ENCODE data around the gene CLEC17A.
"Not testable (repeated sequence)": the region's sequence is repeated elsewhere in the genome, so short reads cannot be mapped to it uniquely, and the experiment has no call there.

The CLEC17A gene

GRCh38 chr19:14563989-14564651 lies 18.8 kb upstream of the CLEC17A start:
- Histone ChIP-seq H3K4me1 (ENCODE audit: insufficient read depth, low read length) (peaks cover 45% of the 10 kb centered on the region), H3K36me3 (ENCODE audit: insufficient read depth, low read length) (no peaks in the 10 kb centered on the region), H3K9ac (ENCODE audit: low read depth, low read length) (no peak overlapping the region; the same call in 1 of the 2 replicates), H3K9me3 (ENCODE audit: control insufficient read depth, insufficient read depth, low read length) (no peaks in the 10 kb centered on the region)

DNA sequence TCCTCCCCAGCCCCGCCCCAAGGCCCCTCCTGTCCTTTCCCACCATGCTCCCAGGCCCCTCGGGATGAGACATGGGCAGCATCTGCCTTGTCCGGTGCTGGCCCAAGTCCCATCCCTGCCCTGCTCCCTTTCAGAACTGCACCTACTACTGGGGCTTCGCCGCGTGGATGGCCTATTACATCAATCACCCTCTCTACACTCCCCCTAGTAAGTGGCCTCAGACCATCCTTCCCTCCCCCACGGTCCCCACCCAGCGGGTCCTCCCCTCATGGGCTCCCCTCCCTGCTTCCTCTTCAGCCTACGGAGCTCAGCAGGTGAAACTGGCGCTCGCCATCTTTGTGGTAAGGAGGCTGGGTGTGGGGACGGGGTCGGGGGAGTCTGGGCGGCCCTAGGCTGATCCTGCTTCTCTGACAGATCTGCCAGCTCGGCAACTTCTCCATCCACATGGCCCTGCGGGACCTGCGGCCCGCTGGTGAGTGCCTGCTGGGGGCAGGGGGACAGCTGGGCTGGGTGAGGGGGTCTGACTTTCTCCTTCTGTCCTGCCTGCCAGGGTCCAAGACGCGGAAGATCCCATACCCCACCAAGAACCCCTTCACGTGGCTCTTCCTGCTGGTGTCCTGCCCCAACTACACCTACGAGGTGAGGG lies 18.1 kb upstream of the CLEC17A start:
- Histone ChIP-seq H3K9ac (ENCODE audit: low read depth, low read length) (peak overlapping the region; percentile 15; the same call in 1 of the 2 replicates), H3K4me1 (ENCODE audit: insufficient read depth, low read length) (peaks cover 41% of the 10 kb centered on the region)
- not testable (repeated sequence) for H3K36me3 ChIP-seq (ENCODE audit: insufficient read depth, low read length); H3K9me3 ChIP-seq (ENCODE audit: control insufficient read depth, insufficient read depth, low read length)

- Histone ChIP-seq H3K36me3 (ENCODE audit: insufficient read depth, low read length) (no peaks in the 10 kb centered on the region), H3K9ac (ENCODE audit: low read depth, low read length) (peak overlapping the region; percentile 15; the same call in 1 of the 2 replicates), H3K4me1 (ENCODE audit: insufficient read depth, low read length) (peaks cover 36% of the 10 kb centered on the region)
Measured at GRCh38 chr19:14565298-14565679, 17.6 kb upstream of the CLEC17A start.

DNA sequence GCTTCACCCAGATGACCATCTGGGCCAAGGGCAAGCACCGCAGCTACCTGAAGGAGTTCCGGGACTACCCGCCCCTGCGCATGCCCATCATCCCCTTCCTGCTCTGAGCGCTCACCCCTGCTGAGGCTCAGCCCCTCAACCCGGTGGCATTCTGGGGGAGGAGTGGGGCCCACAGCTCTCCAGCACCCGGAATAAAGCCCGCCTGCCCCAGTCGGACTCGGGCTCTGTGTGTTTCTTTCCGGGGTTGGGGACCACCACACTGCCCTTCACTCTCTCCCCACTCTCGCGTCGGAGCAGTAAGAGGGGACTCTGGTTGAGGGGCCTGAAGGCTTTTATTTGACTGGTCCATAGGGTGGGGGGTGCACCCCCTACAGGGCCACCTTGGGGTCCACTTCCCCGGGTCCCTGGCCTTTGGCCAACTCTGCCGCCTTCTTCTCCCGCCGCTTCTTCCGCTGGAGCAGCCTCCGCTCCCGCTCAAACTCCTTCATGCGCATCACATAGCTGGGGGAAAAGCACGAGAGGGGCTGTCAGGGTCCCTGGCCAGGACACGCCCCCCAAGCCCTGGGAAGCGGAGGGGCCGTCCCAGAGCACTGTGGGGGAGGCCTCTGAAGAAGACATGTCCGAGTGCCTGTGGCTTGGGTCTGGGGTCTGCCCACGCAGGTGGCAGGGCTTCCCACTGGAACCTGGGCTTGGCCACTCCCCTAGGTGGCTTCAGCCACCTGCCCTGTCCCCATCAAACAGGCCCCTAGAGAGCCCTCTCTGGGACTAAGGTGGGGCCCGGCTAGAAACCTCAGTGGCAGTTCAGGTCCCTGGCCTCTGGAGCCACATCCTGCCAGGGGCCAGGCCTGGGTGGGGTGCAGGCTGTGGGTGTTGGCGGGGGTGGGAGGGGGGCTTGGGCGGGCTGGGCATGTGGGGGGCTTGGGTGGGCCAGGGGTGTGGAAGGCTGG lies 16.8 kb upstream of the CLEC17A start:
- H3K4me1 ChIP-seq (ENCODE audit: insufficient read depth, low read length): peaks cover 29% of the 10 kb centered on the region
- H3K9ac ChIP-seq (ENCODE audit: low read depth, low read length): no peak overlapping the region
- no peaks in the 10 kb centered on the region for H3K9me3 ChIP-seq (ENCODE audit: control insufficient read depth, insufficient read depth, low read length)
- H3K36me3 ChIP-seq (ENCODE audit: insufficient read depth, low read length): no peaks in the 10 kb centered on the region

More at GRCh38 chr19:14565298-14565679, 17.6 kb upstream of the CLEC17A start:
- H3K9me3 ChIP-seq (ENCODE audit: control insufficient read depth, insufficient read depth, low read length): no peaks in the 10 kb centered on the region

- H3K4me1 ChIP-seq (ENCODE audit: insufficient read depth, low read length): peaks cover 22% of the 10 kb centered on the region
- H3K36me3 ChIP-seq (ENCODE audit: insufficient read depth, low read length): no peaks in the 10 kb centered on the region
- no peaks in the 10 kb centered on the region for H3K9me3 ChIP-seq (ENCODE audit: control insufficient read depth, insufficient read depth, low read length)
- H3K9ac ChIP-seq (ENCODE audit: low read depth, low read length): no peak overlapping the region
Measured at GRCh38 chr19:14566712-14567077, 16.2 kb upstream of the CLEC17A start.

DNA sequence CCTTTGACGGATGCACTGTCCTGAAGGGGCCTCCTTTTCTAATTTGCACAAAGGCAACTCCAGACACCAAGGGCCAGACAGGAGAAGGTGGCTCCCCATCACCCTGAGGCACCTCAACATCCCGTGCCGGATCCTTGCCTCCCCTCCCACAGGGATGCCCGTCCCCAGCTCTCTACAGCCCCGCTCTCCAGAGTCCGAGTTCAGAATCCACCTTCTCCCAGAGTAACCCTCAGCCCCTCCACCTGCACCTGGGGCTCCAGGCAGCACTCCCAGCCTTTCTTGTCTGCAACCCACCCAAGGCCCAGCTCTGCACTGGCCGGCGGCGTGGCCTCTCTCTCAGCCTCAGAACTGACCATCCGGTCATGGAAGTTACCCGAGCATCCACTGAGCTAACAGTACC lies 15.8 kb upstream of the CLEC17A start:
- no peaks in the 10 kb centered on the region for H3K36me3 ChIP-seq (ENCODE audit: insufficient read depth, low read length)

DNA sequence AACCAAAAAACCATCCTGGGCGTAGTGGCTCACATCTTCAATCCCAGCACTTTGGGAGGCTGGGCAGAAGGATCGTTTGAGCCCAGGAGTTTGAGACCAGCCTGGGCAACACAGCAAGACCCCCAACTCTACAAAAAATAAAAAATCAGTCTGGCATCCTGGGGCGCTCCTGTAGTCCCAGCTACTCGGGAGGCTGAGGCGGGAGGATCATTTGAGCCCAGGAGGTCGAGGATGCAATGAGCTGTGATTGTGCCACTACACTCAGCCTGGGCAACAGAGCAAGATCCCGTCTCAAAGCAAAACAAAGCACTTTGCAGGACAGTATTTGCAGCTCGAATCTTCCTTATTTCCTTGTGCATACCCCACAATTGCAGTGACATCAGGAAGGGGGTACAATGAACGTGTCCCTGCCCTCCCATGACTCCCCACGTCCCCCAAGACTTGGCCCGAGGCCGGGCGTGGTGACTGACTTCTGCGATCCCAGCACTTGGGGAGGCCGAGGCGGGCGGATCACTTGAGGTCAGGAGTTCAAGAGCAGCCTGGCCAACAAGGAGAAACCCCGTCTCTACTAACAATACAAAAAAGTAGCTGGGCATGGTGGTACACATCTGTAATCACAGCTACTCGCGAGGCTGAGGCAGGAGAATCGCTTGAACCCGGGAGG lies 11.9 kb upstream of the CLEC17A start:
- Histone ChIP-seq H3K9me3 (ENCODE audit: control insufficient read depth, insufficient read depth, low read length) (no peaks in the 10 kb centered on the region), H3K36me3 (ENCODE audit: insufficient read depth, low read length) (no peaks in the 10 kb centered on the region), H3K4me1 (ENCODE audit: insufficient read depth, low read length) (no peaks in the 10 kb centered on the region), H3K9ac (ENCODE audit: low read depth, low read length) (peak overlapping the region; percentile 78)

More for the DNA sequence above, 15.8 kb upstream of the CLEC17A start:
- Histone ChIP-seq H3K9ac (ENCODE audit: low read depth, low read length) (no peak overlapping the region), H3K9me3 (ENCODE audit: control insufficient read depth, insufficient read depth, low read length) (no peaks in the 10 kb centered on the region), H3K4me1 (ENCODE audit: insufficient read depth, low read length) (peaks cover 18% of the 10 kb centered on the region; the same call in 1 of the 2 replicates)

DNA sequence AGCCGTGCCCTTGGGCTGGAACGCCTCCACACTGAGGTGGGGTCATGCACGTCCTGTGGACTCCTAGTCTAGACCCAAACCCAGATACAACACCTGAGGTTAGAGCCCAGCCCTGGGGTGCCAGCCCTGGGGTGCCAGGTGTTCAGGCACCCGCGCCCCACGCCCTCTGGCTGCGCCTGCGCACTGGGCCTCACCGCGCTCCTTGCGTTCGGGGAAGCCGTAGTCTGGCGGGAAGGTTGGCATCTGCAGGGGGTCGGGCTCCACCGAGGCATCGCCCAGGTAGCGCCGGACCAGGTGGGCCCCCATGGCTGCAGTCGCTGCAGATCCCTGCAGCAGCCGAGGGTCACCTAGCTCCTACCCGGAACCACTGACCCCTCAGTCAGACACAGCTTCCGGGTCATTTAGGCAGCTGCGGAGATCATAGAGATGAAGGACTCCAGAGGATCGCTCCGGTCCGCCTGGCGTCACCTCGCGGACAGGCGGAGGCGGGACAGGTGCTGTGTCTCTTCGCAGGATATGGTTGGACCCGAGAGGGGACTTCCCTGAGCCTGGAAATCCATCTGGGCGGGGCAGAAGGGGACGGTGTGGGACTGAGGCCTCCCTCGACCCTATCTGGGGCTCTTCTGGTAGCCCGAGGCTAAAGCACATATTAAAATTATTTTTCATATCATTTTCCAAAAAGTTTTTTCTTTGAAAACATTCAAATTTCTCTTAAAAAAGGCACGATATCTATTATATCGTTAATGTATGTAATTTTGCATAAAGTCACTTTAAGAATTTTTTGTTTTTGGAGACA lies 11.0 kb upstream of the CLEC17A start, which contains the start of gene NDUFB7:
Gene NDUFB7 (minus strand): TSS at position 372 of the 796 bp plus-strand sequence. CDS start 66 bp downstream, at position 306.
- Histone ChIP-seq H3K9ac (ENCODE audit: low read depth, low read length) (peak within 1 kb of the TSS; percentile 78), H3K4me1 (ENCODE audit: insufficient read depth, low read length) (no peaks in the 10 kb centered on the region), H3K9me3 (ENCODE audit: control insufficient read depth, insufficient read depth, low read length) (no peaks in the 10 kb centered on the region), H3K36me3 (ENCODE audit: insufficient read depth, low read length) (no peaks in the 10 kb centered on the region)

- Histone ChIP-seq H3K9me3 (ENCODE audit: control insufficient read depth, insufficient read depth, low read length) (no peaks in the 10 kb centered on the region), H3K4me1 (ENCODE audit: insufficient read depth, low read length) (no peaks in the 10 kb centered on the region; the same call in 1 of the 2 replicates), H3K36me3 (ENCODE audit: insufficient read depth, low read length) (no peaks in the 10 kb centered on the region), H3K9ac (ENCODE audit: low read depth, low read length) (no peak overlapping the region)
Measured at GRCh38 chr19:14575428-14575980, 7.4 kb upstream of the CLEC17A start.

- Histone ChIP-seq H3K4me1 (ENCODE audit: insufficient read depth, low read length) (no peaks in the 10 kb centered on the region; the same call in 1 of the 2 replicates), H3K36me3 (ENCODE audit: insufficient read depth, low read length) (no peaks in the 10 kb centered on the region), H3K9me3 (ENCODE audit: control insufficient read depth, insufficient read depth, low read length) (no peaks in the 10 kb centered on the region), H3K9ac (ENCODE audit: low read depth, low read length) (no peak overlapping the region)
Measured at GRCh38 chr19:14576363-14576762, 6.5 kb upstream of the CLEC17A start.

- H3K9ac ChIP-seq (ENCODE audit: low read depth, low read length): no peak overlapping the region
- no peaks in the 10 kb centered on the region for H3K9me3 ChIP-seq (ENCODE audit: control insufficient read depth, insufficient read depth, low read length)
- H3K36me3 ChIP-seq (ENCODE audit: insufficient read depth, low read length): no peaks in the 10 kb centered on the region
- no peaks in the 10 kb centered on the region; the same call in 1 of the 2 replicates for H3K4me1 ChIP-seq (ENCODE audit: insufficient read depth, low read length)
Measured at GRCh38 chr19:14577264-14577663, 5.6 kb upstream of the CLEC17A start.

GRCh38 chr19:14577885-14578427 lies 4.9 kb upstream of the CLEC17A start:
- Histone ChIP-seq H3K4me1 (ENCODE audit: insufficient read depth, low read length) (peaks cover 1% of the 10 kb centered on the region; the same call in 1 of the 2 replicates), H3K9ac (ENCODE audit: low read depth, low read length) (no peak overlapping the region)

More at GRCh38 chr19:14577885-14578427, 4.9 kb upstream of the CLEC17A start:
- Histone ChIP-seq H3K9me3 (ENCODE audit: control insufficient read depth, insufficient read depth, low read length) (no peaks in the 10 kb centered on the region), H3K36me3 (ENCODE audit: insufficient read depth, low read length) (no peaks in the 10 kb centered on the region)
